CD4-positive, alpha-beta T cell treated with Interleukin-15 for 1 hour (primary cell): ENCODE results near the gene ACLY.

Source experiments
- DNase-seq: peaks from one replicate; pipeline ENCODE4 v3.0.0-alpha.2; 2020

Gene ACLY

GRCh38 chr17:41824086-41824485 lies 94.7 kb downstream of the ACLY start:
- DNase-seq: no peak

GRCh38 chr17:41823580-41823979 lies 95.2 kb downstream of the ACLY start:
- DNase-seq: no peak

- no peak for DNase-seq
These were observed 95.6 kb downstream of the ACLY start for GRCh38 chr17:41823141-41823524.

DNA sequence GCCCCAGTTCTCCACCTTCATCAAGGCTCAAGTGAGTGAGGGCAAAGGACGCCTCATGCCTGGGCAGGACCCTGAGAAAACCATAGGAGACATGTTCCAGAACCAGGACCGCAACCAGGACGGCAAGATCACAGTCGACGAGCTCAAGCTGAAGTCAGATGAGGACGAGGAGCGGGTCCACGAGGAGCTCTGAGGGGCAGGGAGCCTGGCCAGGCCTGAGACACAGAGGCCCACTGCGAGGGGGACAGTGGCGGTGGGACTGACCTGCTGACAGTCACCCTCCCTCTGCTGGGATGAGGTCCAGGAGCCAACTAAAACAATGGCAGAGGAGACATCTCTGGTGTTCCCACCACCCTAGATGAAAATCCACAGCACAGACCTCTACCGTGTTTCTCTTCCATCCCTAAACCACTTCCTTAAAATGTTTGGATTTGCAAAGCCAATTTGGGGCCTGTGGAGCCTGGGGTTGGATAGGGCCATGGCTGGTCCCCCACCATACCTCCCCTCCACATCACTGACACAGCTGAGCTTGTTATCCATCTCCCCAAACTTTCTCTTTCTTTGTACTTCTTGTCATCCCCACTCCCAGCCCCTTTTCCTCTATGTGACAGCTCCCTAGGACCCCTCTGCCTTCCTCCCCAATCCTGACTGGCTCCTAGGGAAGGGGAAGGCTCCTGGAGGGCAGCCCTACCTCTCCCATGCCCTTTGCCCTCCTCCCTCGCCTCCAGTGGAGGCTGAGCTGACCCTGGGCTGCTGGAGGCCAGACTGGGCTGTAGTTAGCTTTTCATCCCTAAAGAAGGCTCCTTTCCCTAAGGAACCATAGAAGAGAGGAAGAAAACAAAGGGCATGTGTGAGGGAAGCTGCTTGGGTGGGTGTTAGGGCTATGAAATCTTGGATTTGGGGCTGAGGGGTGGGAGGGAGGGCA lies 96.3 kb downstream of the ACLY start:
- DNase-seq: no peak

DNA sequence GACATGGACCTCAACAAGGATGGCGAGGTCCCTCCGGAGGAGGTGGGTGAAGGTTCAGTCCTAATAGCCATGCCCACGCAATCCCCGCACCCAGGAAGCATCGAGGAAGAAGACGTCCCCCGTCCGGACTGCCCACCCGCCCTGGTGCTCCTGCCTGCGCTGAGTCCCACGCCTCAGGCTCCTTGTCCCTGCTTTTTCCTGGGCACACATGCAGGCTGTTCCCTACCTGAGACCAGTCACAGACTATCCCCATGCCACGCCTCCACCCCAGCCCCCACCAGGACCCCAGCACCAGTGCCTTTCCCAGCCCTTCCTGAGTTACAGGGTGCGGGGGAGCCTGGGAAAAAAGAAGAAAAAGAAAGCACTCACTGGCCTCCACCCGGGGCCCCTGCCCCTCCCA lies 97.0 kb downstream of the ACLY start:
- no peak for DNase-seq

DNA sequence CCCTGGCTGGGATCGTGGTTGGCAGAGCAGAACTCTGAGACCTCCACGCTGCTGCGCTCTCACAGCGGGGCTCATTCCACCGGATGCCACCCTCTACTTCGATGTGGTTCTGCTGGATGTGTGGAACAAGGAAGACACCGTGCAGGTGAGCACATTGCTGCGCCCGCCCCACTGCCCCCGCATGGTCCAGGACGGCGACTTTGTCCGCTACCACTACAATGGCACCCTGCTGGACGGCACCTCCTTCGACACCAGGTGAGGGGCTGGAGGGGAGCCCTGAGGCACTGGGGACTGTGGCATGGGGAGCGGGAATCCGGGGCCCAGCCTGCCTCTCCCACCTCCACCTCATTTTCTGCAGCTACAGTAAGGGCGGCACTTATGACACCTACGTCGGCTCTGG lies 100.7 kb downstream of the ACLY start:
- no peak for DNase-seq
